Coronary artery (tissue), 2 donors: ENCODE measurements around the gene FCHO1.

Source experiments
- DNase-seq: peaks from one replicate; pipeline ENCODE4 v3.0.0-alpha.2; 2017; ENCODE audit warnings: low spot score
- H3K27ac ChIP-seq, 2 donors: fragments of 200-600 bp; sonication (generic); one replicate each; pipeline ENCODE4 v1.5.1; 2016 to 2019
- H3K4me3 ChIP-seq: fragments of 200-600 bp; sonication (generic); 2 replicates; pipeline ENCODE4 v1.5.1; 2016; ENCODE audit warnings: mild to moderate bottlenecking, moderate library complexity
- TF ChIP-seq, protein P1 (sequence below): fragments of 200-600 bp; sonication (generic); IDR thresholded peaks from one replicate; pipeline ENCODE4 v1.5.1; 2019; ENCODE audit warnings: antibody characterized with exemption

The FCHO1 gene

DNA sequence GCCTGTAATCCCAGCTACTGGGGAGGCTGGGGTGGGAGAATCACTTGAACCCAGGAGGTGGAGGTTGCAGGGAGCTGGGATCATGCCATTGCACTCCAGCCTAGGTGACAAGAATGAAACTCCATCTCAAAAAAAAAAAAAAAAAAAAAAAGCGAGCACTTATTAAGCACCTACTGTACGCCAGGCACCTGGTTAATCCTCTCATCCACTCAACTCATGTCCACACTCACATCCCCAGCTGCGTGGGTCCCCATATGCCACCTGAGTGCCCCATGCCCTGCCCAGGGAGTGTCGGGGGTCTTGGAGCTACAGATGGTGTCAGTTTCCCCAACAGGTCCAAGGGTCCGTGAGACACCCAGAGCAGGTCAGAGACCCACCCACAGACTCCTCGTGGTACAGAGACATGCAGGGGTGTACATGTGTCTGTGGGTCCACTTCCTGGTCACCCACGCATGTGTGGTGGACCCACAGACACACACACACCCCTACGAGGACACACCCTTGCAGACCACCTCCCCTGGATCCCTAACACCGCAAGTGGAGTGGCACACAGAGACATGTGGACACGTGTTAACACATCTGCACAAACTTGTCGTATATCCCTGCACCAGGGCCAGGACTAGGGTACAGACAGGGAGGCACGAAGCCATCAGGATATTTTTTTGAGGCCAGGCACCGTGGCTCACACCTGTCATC, 66.5 kb downstream of the FCHO1 start:
- H3K4me3 ChIP-seq, result no peak overlapping the region
- TF ChIP-seq, protein P1, sequence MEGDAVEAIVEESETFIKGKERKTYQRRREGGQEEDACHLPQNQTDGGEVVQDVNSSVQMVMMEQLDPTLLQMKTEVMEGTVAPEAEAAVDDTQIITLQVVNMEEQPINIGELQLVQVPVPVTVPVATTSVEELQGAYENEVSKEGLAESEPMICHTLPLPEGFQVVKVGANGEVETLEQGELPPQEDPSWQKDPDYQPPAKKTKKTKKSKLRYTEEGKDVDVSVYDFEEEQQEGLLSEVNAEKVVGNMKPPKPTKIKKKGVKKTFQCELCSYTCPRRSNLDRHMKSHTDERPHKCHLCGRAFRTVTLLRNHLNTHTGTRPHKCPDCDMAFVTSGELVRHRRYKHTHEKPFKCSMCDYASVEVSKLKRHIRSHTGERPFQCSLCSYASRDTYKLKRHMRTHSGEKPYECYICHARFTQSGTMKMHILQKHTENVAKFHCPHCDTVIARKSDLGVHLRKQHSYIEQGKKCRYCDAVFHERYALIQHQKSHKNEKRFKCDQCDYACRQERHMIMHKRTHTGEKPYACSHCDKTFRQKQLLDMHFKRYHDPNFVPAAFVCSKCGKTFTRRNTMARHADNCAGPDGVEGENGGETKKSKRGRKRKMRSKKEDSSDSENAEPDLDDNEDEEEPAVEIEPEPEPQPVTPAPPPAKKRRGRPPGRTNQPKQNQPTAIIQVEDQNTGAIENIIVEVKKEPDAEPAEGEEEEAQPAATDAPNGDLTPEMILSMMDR, result no peak
- no peak for DNase-seq
- H3K27ac ChIP-seq, result no peak overlapping the region

GRCh38 chr19:17821190-17821589, 69.9 kb downstream of the FCHO1 start, which contains the start of gene INSL3:
Gene INSL3 (minus strand): TSS chr19:17821519. CDS start chr19:17821506, 13 bp downstream.
- no peak within 1 kb of the TSS for H3K27ac ChIP-seq
- TF ChIP-seq, protein P1, result no peak
- DNase-seq, result no peak
- no peak within 1 kb of the TSS for H3K4me3 ChIP-seq

DNA sequence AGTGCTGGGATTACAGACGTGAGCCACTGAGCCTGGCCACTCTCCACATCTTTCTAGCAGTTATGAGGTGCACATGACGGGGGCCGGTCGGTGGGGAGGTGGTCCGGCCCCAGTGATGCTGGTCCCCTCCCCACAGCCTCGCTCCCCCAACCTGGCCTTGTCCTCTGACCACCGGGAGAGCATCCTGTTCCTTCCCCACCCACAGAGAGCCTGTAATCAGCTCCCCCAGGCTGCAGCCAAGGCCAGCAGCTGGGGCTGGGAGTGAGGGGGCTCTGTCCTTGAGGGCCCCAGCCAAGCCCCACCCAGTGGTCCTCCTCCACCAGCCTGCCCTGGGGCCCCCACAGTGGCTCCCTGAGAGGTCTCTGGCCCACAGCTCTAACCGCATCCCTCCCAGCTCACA, 73.1 kb downstream of the FCHO1 start:
- TF ChIP-seq, protein P1, result no peak
- Histone ChIP-seq H3K4me3 (no peak overlapping the region), H3K27ac (no peak overlapping the region)
- DNase-seq, result no peak

- H3K27ac ChIP-seq, result no peak overlapping the region
- TF ChIP-seq, protein P1, result no peak
- no peak for DNase-seq
- no peak overlapping the region for H3K4me3 ChIP-seq
Measured at GRCh38 chr19:17826508-17827056, 75.3 kb downstream of the FCHO1 start.

GRCh38 chr19:17829855-17830566, 78.7 kb downstream of the FCHO1 start:
- TF ChIP-seq, protein P1, result no peak
- DNase-seq, result no peak
- peak overlapping the region; percentile 36 for H3K4me3 ChIP-seq
- H3K27ac ChIP-seq, result peak overlapping the region in 1 of 2 donors; percentile 6

GRCh38 chr19:17830567-17831418, 79.5 kb downstream of the FCHO1 start:
- H3K4me3 ChIP-seq, result peak overlapping the region; percentile 41
- DNase-seq, result no peak
- TF ChIP-seq, protein P1, result no peak
- peak overlapping the region in 1 of 2 donors; percentile 6 for H3K27ac ChIP-seq
